ENCODE measurements around the gene RIMS3.

Gene RIMS3

DNA sequence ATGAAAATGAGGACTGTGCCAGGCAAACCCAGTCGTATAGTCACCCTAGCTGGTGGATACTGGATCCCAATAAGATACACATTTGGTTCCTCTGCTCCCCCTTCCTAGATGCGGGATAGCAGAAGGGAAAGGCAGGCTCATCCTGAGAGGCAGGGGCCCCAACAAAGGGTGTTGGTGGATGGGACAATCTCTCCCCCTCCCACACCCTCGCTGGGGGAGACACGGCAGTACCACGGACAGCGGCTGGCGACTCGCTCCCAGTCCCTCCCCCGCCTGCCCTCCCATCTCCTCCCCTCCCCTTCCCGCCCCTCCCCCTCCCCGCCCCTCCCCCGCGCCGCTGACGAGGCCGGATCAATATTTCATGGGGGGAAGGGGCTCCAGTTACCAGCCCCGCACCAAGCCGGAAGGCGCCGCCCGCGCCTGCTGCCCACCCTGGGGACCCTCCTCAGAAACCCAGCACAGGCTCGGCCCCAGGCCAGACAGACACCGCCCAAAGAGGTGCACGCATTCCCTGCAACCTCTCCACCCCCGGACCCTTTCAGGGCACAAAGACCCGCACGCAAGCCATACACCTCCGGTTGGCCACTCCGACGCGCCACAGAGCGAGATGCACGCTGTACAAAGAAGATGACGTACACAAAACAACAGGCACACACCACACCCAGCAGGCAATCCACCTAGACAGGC is 11.5 kb downstream of the RIMS3 start:
- DNase-seq (ENCODE audit: low spot score) = no peak

GRCh38 chr1:40652979-40653378 is 12.5 kb downstream of the RIMS3 start:
- no peak for DNase-seq (ENCODE audit: low spot score)

DNA sequence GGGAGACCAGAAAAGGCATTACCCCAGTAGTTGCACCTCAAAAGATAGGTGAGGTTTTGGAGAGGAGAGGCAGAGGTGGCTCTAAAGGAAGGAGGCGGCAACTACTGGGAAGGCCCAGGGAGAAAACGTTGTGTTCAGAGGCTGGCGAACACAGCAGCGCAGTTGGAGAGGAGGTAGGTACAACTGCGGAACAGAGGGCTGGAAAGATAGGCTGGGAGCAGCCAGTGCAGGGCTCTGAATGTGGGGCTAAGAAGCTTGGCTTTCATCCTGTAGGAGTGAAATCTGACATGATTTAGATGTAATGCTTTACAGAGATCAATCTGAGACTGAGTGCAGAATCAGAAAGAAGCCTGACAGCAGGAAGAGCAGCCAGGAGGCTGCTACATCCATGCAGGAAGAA is 13.0 kb downstream of the RIMS3 start:
- DNase-seq (ENCODE audit: low spot score) = no peak

GRCh38 chr1:40651138-40651857 is 14.2 kb downstream of the RIMS3 start:
- no peak for DNase-seq (ENCODE audit: low spot score)

DNA sequence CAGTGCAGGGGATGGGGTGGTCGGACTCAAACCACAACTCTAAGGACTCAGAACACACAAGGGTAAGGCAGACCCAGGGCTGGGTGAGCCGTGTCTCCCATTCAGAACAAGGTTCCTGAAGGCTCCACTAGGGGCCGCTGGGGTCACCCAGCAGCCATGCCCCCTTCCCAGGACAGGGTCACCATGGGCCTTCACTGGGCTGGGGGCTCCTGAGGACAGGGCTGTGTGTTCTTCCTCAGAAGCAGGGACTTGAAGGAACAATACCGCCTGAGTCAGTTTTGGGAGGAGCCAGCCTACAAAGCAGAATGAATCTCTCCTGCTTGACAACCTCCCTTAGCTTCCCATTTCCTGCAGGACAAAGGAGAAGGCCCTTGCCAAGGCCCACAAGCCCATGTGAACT is 15.4 kb downstream of the RIMS3 start:
- no peak for DNase-seq (ENCODE audit: low spot score)

DNA sequence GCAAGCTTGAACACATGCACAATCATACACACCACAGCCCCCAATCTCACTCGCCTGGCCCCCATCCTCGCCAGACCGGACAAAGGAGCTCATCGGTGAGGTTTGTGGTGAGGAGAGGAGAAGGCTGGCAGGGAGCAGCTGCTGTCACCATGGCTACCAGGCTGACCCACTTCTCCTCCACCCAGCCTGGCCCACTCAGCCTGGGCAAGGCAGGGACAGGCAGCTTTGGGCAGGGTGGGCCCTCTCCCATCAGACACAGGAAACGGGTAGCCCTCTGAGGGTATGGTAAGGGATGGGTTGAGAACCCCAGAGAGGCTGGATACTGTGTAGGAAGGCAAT is 15.9 kb downstream of the RIMS3 start:
- no peak for DNase-seq (ENCODE audit: low spot score)

- DNase-seq (ENCODE audit: low spot score) = no peak
These were observed 16.4 kb downstream of the RIMS3 start for GRCh38 chr1:40648928-40649591.

- DNase-seq (ENCODE audit: low spot score) = no peak
These were observed 17.3 kb downstream of the RIMS3 start for GRCh38 chr1:40648200-40648599.

DNA sequence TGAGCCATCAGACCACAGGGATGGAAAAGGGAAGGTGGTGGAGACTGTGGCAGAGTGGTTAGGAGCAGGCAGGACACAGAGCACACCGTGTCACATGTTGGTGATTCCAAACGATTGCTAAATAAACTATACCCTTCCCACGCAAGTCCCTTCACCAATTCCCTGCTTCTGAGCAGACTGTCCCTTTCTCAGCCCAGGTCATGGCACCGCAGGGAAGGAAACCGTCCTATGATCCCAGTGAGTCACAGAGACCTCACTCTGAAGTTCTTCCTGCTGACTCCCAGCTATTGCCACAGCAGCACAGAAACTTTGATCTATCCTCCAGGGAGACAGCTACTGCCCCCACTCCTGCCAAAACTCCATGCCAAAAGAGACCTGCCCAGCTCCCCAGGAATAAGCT is 19.2 kb downstream of the RIMS3 start:
- DNase-seq (ENCODE audit: low spot score) = no peak

- DNase-seq (ENCODE audit: low spot score) = no peak
These were observed 20.3 kb downstream of the RIMS3 start for GRCh38 chr1:40645118-40645680.

DNA sequence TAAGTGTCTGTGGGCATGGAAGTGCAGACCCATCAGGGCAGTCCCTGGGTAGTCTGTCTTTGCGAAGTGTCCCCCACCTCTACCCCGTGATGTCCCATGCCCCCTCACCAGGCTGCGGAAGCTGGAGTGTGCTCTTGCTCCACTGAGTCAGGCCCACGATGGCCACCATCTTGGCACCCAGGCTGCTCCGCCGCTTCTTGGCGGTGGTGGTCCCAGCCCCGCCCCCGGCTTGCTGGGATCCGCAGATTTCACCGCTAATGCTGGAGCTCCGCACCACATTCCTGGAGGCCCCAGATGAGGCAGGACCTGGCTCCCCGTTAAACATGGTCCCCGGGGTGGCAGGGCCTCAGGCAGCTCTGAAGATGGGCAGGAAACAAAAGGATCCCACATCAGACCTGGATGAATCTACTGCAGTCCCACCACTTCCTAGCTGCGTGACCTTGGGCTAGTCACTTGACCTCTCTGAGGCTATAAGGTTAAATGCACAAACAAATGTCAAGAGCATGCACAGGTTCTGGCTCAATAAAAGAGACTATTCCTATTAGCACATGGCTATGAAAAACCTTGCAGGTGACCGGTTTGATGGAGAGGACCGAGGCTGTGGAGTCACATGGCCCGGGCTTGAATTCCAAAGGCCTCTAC is 23.8 kb downstream of the RIMS3 start:
- DNase-seq (ENCODE audit: low spot score) = no peak

- no peak for DNase-seq (ENCODE audit: low spot score)
These were observed 25.0 kb downstream of the RIMS3 start for GRCh38 chr1:40640314-40641076.

- DNase-seq (ENCODE audit: low spot score) = no peak
These were observed 27.1 kb downstream of the RIMS3 start for GRCh38 chr1:40638097-40639036.

DNA sequence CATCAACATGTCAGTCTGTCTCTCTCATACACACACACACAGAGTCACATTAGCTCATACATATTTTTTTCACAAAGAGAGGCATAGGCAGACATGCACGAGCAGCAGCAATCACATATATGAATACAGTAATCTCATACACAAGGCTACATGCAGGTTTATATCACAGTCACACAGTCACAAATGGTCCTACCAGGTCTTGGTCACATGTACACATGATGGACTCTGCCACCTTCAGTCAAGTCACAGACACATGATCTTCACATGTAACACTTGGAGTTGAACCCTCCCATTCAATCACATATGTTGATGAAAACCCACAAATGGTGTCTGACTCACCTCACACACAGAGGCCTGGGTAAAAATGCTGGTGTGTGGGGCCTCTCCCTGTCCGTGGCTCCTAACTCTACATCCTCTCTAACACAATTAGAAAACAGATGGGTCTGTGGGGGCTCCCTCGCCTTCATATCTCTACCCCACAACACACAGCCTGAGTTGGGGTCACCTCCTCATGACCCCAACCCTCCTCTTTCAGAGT is 27.9 kb downstream of the RIMS3 start:
- no peak for DNase-seq (ENCODE audit: low spot score)

DNA sequence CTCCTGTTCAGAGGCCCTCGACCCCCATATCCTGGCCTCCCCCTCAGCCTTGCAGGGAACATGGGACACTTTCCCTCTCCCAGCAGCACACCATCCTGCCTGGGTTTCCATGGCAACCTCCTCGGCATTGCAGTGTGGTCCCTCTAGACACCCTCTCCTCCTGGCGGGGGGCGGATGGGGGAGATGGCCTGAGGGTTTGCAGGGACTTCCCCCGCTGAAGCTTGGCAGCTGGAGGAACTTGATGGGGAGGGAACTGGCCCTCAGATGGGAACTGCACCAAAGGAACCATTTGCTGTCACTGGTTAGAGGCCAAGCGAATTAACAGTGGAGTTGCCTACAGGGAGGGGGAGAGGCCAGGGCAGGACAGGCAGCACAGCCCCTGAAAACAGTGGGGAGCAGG is 28.7 kb downstream of the RIMS3 start:
- no peak for DNase-seq (ENCODE audit: low spot score)

DNA sequence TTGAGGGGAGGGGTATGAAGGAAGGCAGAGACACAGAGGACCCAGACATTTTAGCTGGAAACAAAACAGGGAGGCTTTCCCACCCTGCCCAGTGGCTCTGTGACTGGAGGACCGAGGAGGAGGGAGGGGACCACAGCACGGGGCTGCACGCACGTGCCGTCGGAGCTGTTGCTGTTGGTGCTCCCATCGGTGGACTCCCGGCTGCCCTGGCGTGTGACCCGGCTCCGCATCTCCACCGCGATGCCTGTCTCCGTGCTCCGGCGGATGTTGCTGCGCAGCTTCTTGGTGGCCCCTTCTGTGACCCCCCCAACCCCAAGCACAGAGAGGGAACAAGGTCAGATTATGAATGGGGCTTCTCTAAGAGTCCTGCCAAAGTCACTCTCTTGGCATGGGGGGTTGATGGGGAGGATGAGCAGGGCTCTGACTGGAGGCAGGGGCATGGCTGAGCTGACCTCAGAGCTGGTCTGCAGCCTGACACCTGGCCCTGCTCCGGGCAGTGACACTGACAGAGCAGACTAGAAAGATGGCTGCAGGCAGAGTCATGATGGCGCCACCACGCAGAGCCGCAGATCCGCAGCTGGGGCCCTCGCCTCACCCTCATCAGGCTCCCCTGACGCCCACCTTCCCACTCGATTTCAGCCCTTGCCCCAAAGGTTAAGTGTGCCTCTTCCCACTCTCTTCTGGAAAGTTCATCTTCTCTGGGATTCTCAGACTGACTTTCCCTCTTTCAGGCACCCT is 29.6 kb downstream of the RIMS3 start:
- DNase-seq (ENCODE audit: low spot score) = no peak

- no peak for DNase-seq (ENCODE audit: low spot score)
These were observed 30.4 kb downstream of the RIMS3 start for GRCh38 chr1:40634901-40635655.

- no peak for DNase-seq (ENCODE audit: low spot score)
These were observed 31.5 kb downstream of the RIMS3 start for GRCh38 chr1:40633931-40634376.

- DNase-seq (ENCODE audit: low spot score) = no peak
These were observed 32.0 kb downstream of the RIMS3 start for GRCh38 chr1:40633523-40633922.

Data from left forelimb (tissue), 1 donor.